ENCODE results near the gene THPO. TPM values are rescaled to one million over a fixed set of nuclear protein-coding genes. Genes with fewer than 3 reads are reported as not detected.

THPO gene
- total RNA-seq, 1 experiment from 2014 or later, result not detected

GRCh38 chr3:184323696-184324095 lies 54.3 kb downstream of the THPO start:
- Histone ChIP-seq H3K4me2 (ENCODE audit: low read length) (no peak overlapping the region), H3K36me3 (ENCODE audit: low read depth, low read length) (peaks cover 84% of the 10 kb centered on the region), H3K27me3 (ENCODE audit: low read length) (no peaks in the 10 kb centered on the region), H4K20me1 (ENCODE audit: low read length) (peaks cover 46% of the 10 kb centered on the region), H3K27ac (ENCODE audit: low read length) (no peak overlapping the region), H3K9ac (ENCODE audit: low read length) (no peak overlapping the region), H3F3A (ENCODE audit: low read length, unreplicated experiment) (no peaks in the 10 kb centered on the region), H2AFZ (ENCODE audit: low read length) (no peak overlapping the region), H3K4me3 (ENCODE audit: low read length) (no peak overlapping the region), H3K79me2 (ENCODE audit: low read length) (peaks cover 82% of the 10 kb centered on the region), H3K9me3 (ENCODE audit: low read length) (no peaks in the 10 kb centered on the region), H3K9me2 (replicated peaks; ENCODE audit: low read length) (no peaks in the 10 kb centered on the region), H3K4me1 (ENCODE audit: insufficient read depth, low read length) (peaks cover 21% of the 10 kb centered on the region)
- DNase-seq (no peak), ATAC-seq (no peak)
- ChIA-PET CTCF (no interaction called here), POLR2A (ENCODE audit: unreplicated experiment) (no interaction called here)
- TF ChIP-seq CTCF (conservative IDR thresholded peaks at IDR 0.05; ENCODE audit: low read depth, low read length) (no peak), EZH2phosphoT487 (IDR thresholded peaks at IDR 0.05; ENCODE audit: borderline replicate concordance, low read length) (no peak), EZH2 (IDR thresholded peaks at IDR 0.05; ENCODE audit: low read length, unreplicated experiment) (no peak)
- intact Hi-C loops (cut with micrococcal nuclease), result no loop called here
- BruUV-seq (replicated peaks), result no TSS peak

- peaks cover 86% of the 10 kb centered on the region for H3K79me2 ChIP-seq (ENCODE audit: low read length)
- no peaks in the 10 kb centered on the region for H3K9me2 ChIP-seq (replicated peaks; ENCODE audit: low read length)
- H2AFZ ChIP-seq (ENCODE audit: low read length), result no peak overlapping the region
- H3K4me3 ChIP-seq (ENCODE audit: low read length), result no peak overlapping the region
- H3F3A ChIP-seq (ENCODE audit: low read length, unreplicated experiment), result no peaks in the 10 kb centered on the region
- H3K4me2 ChIP-seq (ENCODE audit: low read length), result no peak overlapping the region
- H3K9me3 ChIP-seq (ENCODE audit: low read length), result no peaks in the 10 kb centered on the region
- peaks cover 53% of the 10 kb centered on the region for H4K20me1 ChIP-seq (ENCODE audit: low read length)
- no TSS peak for BruUV-seq (replicated peaks)
- no peak for TF ChIP-seq CTCF (conservative IDR thresholded peaks at IDR 0.05; ENCODE audit: low read depth, low read length)
- no peak for TF ChIP-seq EZH2 (IDR thresholded peaks at IDR 0.05; ENCODE audit: low read length, unreplicated experiment)
- no peak for TF ChIP-seq EZH2phosphoT487 (IDR thresholded peaks at IDR 0.05; ENCODE audit: borderline replicate concordance, low read length)
- H3K27me3 ChIP-seq (ENCODE audit: low read length), result no peaks in the 10 kb centered on the region
- peaks cover 81% of the 10 kb centered on the region for H3K36me3 ChIP-seq (ENCODE audit: low read depth, low read length)
- ChIA-PET CTCF (no interaction called here), POLR2A (ENCODE audit: unreplicated experiment) (no interaction called here)
- intact Hi-C loops (cut with micrococcal nuclease), result no loop called here
- H3K9ac ChIP-seq (ENCODE audit: low read length), result no peak overlapping the region
- DNase-seq, result no peak
- ATAC-seq, result no peak
- H3K27ac ChIP-seq (ENCODE audit: low read length), result no peak overlapping the region
- H3K4me1 ChIP-seq (ENCODE audit: insufficient read depth, low read length), result peaks cover 24% of the 10 kb centered on the region
Observed at GRCh38 chr3:184322731-184323487, 55.1 kb downstream of the THPO start.

Other genes with a start within 250 kb of the THPO start
- 51.3 and 57.0 TPM in 2 replicates for gene EIF2B5, start 242.8 kb downstream of the THPO start, total RNA-seq (2014; rRNA removed)
- gene DVL3, start 222.8 kb downstream of the THPO start, total RNA-seq (2014; rRNA removed), result 50.6 and 56.1 TPM in 2 replicates
- 522 and 538 TPM in 2 replicates for gene AP2M1, start 203.4 kb downstream of the THPO start, total RNA-seq (2014; rRNA removed)
- gene ABCF3, start 192.0 kb downstream of the THPO start, total RNA-seq (2014; rRNA removed), result 84.7 and 85.5 TPM in 2 replicates
- gene VWA5B2, start 148.6 kb downstream of the THPO start, total RNA-seq (2014; rRNA removed), result 1.4 and 1.9 TPM in 2 replicates
- 65.9 and 89.0 TPM in 2 replicates for gene ALG3, start 129.2 kb downstream of the THPO start, total RNA-seq (2014; rRNA removed)
- 27.3 and 37.8 TPM in 2 replicates for gene EEF1AKMT4, start 128.5 kb downstream of the THPO start, total RNA-seq (2014; rRNA removed)
- 1.1 and 1.2 TPM in 2 replicates for gene CAMK2N2, start 116.7 kb downstream of the THPO start, total RNA-seq (2014; rRNA removed)
- gene ECE2, start 102.2 kb downstream of the THPO start, total RNA-seq (2014; rRNA removed), result not detected in 2 replicates
- gene PSMD2, start 79.0 kb downstream of the THPO start, total RNA-seq (2014; rRNA removed), result 1,057 and 1,393 TPM in 2 replicates
- 463 and 599 TPM in 2 replicates for gene EIF4G1, start 63.6 kb downstream of the THPO start, total RNA-seq (2014; rRNA removed)
- 21.9 and 24.2 TPM in 2 replicates for gene FAM131A, start 40.6 kb downstream of the THPO start, total RNA-seq (2014; rRNA removed)
- 13.0 and 17.0 TPM in 2 replicates for gene CLCN2, start 16.6 kb downstream of the THPO start, total RNA-seq (2014; rRNA removed)
- gene POLR2H, start 16.5 kb downstream of the THPO start, total RNA-seq (2014; rRNA removed), result 184 and 193 TPM in 2 replicates
- not detected in 2 replicates for gene CHRD, start 1.8 kb upstream of the THPO start, total RNA-seq (2014; rRNA removed)
- gene EPHB3, start 183.6 kb upstream of the THPO start, total RNA-seq (2014; rRNA removed), result 18.2 and 23.1 TPM in 2 replicates

All from PC-3 (cell line).